Measurements from ENCODE around the gene CLEC18C.
"Not testable (repeated sequence)": the region's sequence is repeated elsewhere in the genome, so short reads cannot be mapped to it uniquely, and the experiment has no call there.

DNA sequence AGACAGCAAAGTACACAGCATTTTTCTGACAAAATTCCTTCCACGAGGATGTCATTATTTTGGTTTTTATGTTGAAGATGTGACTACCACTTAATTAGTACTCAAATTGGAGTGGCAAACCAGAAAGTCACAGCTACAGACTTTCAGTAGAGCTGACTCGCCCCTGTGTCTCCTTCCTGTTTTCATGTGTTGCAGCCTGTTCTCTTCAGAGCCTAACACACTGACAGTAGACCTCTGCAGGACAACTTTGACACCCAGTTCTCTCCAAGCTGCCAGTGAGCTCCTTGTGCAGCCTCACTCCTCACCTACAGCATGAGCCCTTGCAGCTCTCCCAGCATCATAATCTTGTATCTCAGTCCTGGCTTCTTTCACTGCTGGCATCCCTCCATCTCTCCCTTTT lies 49.0 kb downstream of the CLEC18C start:
- TF ChIP-seq, protein P1, sequence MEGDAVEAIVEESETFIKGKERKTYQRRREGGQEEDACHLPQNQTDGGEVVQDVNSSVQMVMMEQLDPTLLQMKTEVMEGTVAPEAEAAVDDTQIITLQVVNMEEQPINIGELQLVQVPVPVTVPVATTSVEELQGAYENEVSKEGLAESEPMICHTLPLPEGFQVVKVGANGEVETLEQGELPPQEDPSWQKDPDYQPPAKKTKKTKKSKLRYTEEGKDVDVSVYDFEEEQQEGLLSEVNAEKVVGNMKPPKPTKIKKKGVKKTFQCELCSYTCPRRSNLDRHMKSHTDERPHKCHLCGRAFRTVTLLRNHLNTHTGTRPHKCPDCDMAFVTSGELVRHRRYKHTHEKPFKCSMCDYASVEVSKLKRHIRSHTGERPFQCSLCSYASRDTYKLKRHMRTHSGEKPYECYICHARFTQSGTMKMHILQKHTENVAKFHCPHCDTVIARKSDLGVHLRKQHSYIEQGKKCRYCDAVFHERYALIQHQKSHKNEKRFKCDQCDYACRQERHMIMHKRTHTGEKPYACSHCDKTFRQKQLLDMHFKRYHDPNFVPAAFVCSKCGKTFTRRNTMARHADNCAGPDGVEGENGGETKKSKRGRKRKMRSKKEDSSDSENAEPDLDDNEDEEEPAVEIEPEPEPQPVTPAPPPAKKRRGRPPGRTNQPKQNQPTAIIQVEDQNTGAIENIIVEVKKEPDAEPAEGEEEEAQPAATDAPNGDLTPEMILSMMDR (conservative IDR thresholded peaks at IDR 0.05; ENCODE audit: low read depth, low read length) = not testable (repeated sequence)
- TF ChIP-seq EZH2 (IDR thresholded peaks at IDR 0.05; ENCODE audit: borderline replicate concordance, low read depth, low read length, poor library complexity, severe bottlenecking) = not testable (repeated sequence)
